Suprapubic skin (tissue), 3 donors: Measurements from ENCODE around the gene OR2AT4.
"Not testable (repeated sequence)": the region's sequence is repeated elsewhere in the genome, so short reads cannot be mapped to it uniquely, and the experiment has no call there.

Experiments used
- POLR2AphosphoS5 ChIP-seq, 3 donors: sonication (generic); formaldehyde crosslinking; IDR thresholded peaks; one replicate each; pipeline ENCODE4 v1.6.1; 2017; ENCODE audit warnings: antibody characterized with exemption in 3 of 3
- TF ChIP-seq, protein P1 (sequence below), 2 donors: fragments of 200-600 bp in 1 of 2; fragments of 450-650 bp in 1 of 2; sonication (generic) in 1 of 2; IDR thresholded peaks; one replicate each; pipeline ENCODE4 v1.5.1; 2016 to 2019; ENCODE audit warnings: antibody characterized with exemption in 2 of 2, mild to moderate bottlenecking in 1 of 2, moderate library complexity in 1 of 2

DNA sequence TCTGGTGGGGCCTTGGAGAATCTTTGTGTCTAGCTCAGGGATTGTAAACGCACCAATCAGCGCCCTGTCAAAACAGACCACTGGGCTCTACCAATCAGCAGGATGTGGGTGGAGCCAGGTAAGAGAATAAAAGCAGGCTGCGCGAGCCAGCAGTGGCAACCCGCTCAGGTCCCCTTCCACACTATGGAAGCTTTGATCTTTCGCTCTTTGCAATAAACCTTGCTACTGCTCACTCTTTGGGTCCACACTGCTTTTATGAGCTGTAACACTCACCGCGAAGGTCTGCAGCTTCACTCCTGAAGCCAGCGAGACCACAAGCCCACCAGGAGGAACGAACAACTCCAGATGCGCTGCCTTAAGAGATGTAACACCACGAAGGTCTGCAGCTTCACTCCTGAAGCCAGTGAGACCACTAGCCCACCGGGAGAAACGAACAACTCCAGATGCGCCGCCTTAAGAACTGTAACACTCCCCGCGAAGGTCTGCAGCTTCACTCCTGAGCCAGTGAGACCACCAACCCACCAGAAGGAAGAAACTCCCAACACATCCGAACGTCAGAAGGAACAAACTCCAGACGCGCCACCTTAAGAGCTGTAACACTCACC, 2.3 kb upstream of the OR2AT4 start:
- TF ChIP-seq, protein P1, sequence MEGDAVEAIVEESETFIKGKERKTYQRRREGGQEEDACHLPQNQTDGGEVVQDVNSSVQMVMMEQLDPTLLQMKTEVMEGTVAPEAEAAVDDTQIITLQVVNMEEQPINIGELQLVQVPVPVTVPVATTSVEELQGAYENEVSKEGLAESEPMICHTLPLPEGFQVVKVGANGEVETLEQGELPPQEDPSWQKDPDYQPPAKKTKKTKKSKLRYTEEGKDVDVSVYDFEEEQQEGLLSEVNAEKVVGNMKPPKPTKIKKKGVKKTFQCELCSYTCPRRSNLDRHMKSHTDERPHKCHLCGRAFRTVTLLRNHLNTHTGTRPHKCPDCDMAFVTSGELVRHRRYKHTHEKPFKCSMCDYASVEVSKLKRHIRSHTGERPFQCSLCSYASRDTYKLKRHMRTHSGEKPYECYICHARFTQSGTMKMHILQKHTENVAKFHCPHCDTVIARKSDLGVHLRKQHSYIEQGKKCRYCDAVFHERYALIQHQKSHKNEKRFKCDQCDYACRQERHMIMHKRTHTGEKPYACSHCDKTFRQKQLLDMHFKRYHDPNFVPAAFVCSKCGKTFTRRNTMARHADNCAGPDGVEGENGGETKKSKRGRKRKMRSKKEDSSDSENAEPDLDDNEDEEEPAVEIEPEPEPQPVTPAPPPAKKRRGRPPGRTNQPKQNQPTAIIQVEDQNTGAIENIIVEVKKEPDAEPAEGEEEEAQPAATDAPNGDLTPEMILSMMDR (IDR thresholded peaks at IDR 0.05) = not testable (repeated sequence)
- not testable (repeated sequence) for TF ChIP-seq POLR2AphosphoS5 (IDR thresholded peaks at IDR 0.05)
